ENCODE data around the gene HOXB1.

- no peak for TF ChIP-seq CTCF (IDR thresholded peaks at IDR 0.05; ENCODE audit: borderline replicate concordance, extremely low read depth, low read length, poor library complexity, severe bottlenecking)
- TF ChIP-seq EZH2 (IDR thresholded peaks at IDR 0.05; ENCODE audit: borderline replicate concordance, low read depth, low read length, severe bottlenecking), result no peak
These were observed 14.2 kb upstream of the HOXB1 start, which contains the start of gene HOXB2 for GRCh38 chr17:48545022-48545375.

All from DND-41 (cell line).